Subcutaneous adipose tissue (tissue), 4 donors: Measurements from ENCODE around the gene PAK1. TPM values are rescaled to one million over a fixed set of nuclear protein-coding genes. Genes with fewer than 3 reads are reported as not detected.

Experiments
- total RNA-seq, 4 donors: library from RNA; depleted of rRNA; stranded (reverse); fragments of >200 nt; gene quantifications; one replicate each; pipeline ENCODE4 v1.1.0, GENCODE V29; 2016
- TF ChIP-seq, protein P1 (sequence below): fragments of 450-650 bp; IDR thresholded peaks from one replicate; pipeline ENCODE4 v1.5.1; 2016; ENCODE audit warnings: low read depth, mild to moderate bottlenecking, control low read depth, antibody characterized with exemption, moderate library complexity

Gene PAK1
- total RNA-seq, 4 donors from 2014 or later = 17.0 to 41.3 (median 28.4) TPM

- TF ChIP-seq, protein P1, sequence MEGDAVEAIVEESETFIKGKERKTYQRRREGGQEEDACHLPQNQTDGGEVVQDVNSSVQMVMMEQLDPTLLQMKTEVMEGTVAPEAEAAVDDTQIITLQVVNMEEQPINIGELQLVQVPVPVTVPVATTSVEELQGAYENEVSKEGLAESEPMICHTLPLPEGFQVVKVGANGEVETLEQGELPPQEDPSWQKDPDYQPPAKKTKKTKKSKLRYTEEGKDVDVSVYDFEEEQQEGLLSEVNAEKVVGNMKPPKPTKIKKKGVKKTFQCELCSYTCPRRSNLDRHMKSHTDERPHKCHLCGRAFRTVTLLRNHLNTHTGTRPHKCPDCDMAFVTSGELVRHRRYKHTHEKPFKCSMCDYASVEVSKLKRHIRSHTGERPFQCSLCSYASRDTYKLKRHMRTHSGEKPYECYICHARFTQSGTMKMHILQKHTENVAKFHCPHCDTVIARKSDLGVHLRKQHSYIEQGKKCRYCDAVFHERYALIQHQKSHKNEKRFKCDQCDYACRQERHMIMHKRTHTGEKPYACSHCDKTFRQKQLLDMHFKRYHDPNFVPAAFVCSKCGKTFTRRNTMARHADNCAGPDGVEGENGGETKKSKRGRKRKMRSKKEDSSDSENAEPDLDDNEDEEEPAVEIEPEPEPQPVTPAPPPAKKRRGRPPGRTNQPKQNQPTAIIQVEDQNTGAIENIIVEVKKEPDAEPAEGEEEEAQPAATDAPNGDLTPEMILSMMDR = no peak
These were observed 24.8 kb downstream of the PAK1 start for GRCh38 chr11:77449060-77449521.

GRCh38 chr11:77448269-77448668 is 25.6 kb downstream of the PAK1 start:
- TF ChIP-seq, protein P1 = no peak

- TF ChIP-seq, protein P1 = no peak
These were observed 26.8 kb downstream of the PAK1 start for GRCh38 chr11:77446911-77447629.

DNA sequence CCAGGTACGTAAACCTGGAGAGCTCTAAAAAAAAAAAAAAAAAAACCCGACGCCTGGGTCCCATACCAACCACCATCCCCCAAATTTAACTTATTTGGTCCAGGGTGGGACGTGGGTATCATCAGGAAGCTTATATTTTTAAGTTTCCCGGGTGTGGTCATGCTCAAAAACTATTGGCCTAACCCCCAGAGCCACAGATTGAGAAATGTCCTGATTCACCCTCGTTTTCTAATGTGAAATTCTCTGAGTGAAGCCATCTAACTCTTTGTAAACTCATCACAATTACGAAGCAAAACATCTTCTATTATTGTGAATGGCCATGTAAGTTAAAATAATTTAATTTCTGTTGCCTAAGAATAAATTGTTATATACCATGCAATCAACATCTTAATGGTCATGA is 29.6 kb downstream of the PAK1 start:
- TF ChIP-seq, protein P1 = no peak

DNA sequence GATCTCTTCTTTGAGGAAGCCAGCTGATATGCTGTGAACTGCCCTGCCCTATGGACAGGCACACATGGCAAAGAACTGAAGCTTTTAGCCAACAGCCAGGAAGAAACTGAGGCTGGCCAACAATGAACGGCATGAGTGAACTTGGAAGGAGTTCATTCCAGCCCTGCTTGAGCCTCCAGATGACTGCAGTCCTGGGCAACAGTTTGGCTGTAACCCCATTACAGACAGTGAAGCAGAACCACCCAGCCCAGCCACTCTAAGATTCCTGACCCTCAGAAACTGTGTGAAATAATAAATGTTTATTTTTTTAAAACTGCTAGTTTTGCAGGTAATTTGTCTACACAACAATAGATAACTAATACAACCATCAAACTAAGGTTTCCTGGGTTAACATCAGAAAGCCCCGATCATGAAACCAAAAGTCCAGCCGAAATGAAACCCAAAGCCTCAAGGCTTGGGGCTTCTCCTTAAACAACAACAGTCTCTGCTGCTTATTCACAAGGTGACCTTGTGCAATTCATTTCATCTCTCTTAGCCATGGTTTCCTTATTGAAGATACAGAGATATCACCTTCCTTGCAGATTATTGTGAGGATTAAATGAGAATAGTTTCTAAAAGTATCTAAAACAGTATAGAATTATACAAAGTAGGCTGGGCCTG is 31.4 kb downstream of the PAK1 start:
- TF ChIP-seq, protein P1 = no peak

GRCh38 chr11:77441426-77441825 is 32.5 kb downstream of the PAK1 start:
- TF ChIP-seq, protein P1 = no peak

- TF ChIP-seq, protein P1 = no peak
These were observed 33.2 kb downstream of the PAK1 start for GRCh38 chr11:77440678-77441077.
